B cell (primary cell): Measurements from ENCODE around the gene HMCN1. TPM values are rescaled to one million over a fixed set of nuclear protein-coding genes. Genes with fewer than 3 reads are reported as not detected.

Experiments
- ATAC-seq: fragments of 200-7000 bp; cut with Tn5 transposase; one replicate; pipeline ENCODE4 v1.10.0; 2021; ENCODE audit warnings: low read depth, mild to moderate bottlenecking, moderate number of reproducible peaks, moderate library complexity
- CTCF ChIA-PET: fragments of 350-600 bp; sonication (Branson Sonifier 250); formaldehyde crosslinking; loops from one replicate; lab custom pipeline; 2021; ENCODE audit warnings: antibody characterized with exemption, inconsistent platforms; lab: Charles Lee
- POLR2A ChIA-PET: fragments of 350-600 bp; sonication (Branson Sonifier 250); formaldehyde crosslinking; loops from one replicate; lab custom pipeline; 2021; ENCODE audit warnings: antibody characterized with exemption; lab: Charles Lee
- DNase-seq: peaks from one replicate; pipeline ENCODE4 v3.0.0; 2013
- H2AFZ ChIP-seq: 2 replicates; pipeline ENCODE4 v1.6.1; 2012; ENCODE audit warnings: mild to moderate bottlenecking, low read depth, low read length; ENCODE audit not compliant: insufficient read depth, poor library complexity, severe bottlenecking
- H3K27ac ChIP-seq, 2 donors: 1 replicate in 1 of 2; 2 replicates in 1 of 2; pipeline ENCODE4 v1.5.1; 2012 to 2013; ENCODE audit warnings: low read length in 2 of 2, mild to moderate bottlenecking in 2 of 2, moderate library complexity in 1 of 2
- H3K27me3 ChIP-seq, 4 experiments: fragments of 200-600 bp in 1 of 4; sonication (generic) in 1 of 4; replicated peaks in 1 of 4; 1 replicate in 2 of 4; 2 replicates in 2 of 4; pipeline versions ENCODE4 v1.6.1 to v1.7.0; 2013 to 2016; ENCODE audit warnings: low read length in 3 of 4, mild to moderate bottlenecking in 2 of 4, mixed read lengths in 1 of 4, moderate library complexity in 1 of 4; ENCODE audit not compliant: insufficient read depth in 4 of 4, control insufficient read depth in 3 of 4; ENCODE audit errors: control extremely low read depth in 1 of 4
- H3K36me3 ChIP-seq, 2 experiments: replicated peaks in 1 of 2; 1 replicate in 1 of 2; 2 replicates in 1 of 2; pipeline versions ENCODE4 v1.6.1 to v1.7.1; 2013; ENCODE audit warnings: low read length in 1 of 2; ENCODE audit not compliant: insufficient read depth in 2 of 2, control insufficient read depth in 1 of 2; ENCODE audit errors: control extremely low read depth in 1 of 2, extremely low read depth in 1 of 2
- H3K4me1 ChIP-seq, 2 donors: fragments of 200-600 bp in 1 of 2; sonication (generic) in 1 of 2; 1 replicate in 1 of 2; 2 replicates in 1 of 2; pipeline versions ENCODE4 v1.5.1 to v1.6.1; 2013 to 2017; ENCODE audit warnings: low read length in 2 of 2; ENCODE audit not compliant: control insufficient read depth in 2 of 2, insufficient read depth in 2 of 2
- H3K4me2 ChIP-seq: replicated peaks from 2 replicates; pipeline ENCODE3; 2012; ENCODE audit warnings: mild to moderate bottlenecking, low read depth, low read length; ENCODE audit not compliant: poor library complexity, severe bottlenecking
- H3K4me3 ChIP-seq, 5 experiments: fragments of 200-600 bp in 1 of 5; sonication (generic) in 1 of 5; 1 replicate in 3 of 5; 2 replicates in 2 of 5; pipeline versions ENCODE4 v1.5.1 to v1.7.0; 2011 to 2016; ENCODE audit warnings: low read length in 4 of 5, mild to moderate bottlenecking in 4 of 5, low read depth in 2 of 5, control low read depth in 1 of 5, moderate library complexity in 1 of 5; ENCODE audit not compliant: insufficient read depth in 1 of 5; ENCODE audit errors: control extremely low read depth in 1 of 5, extremely low read depth in 1 of 5
- H3K79me2 ChIP-seq: fragments of 200-600 bp; sonication (generic); one replicate; pipeline ENCODE4 v1.6.0; 2016; ENCODE audit warnings: low read length; ENCODE audit not compliant: control insufficient read depth, insufficient read depth
- H3K9ac ChIP-seq: fragments of 200-600 bp; sonication (generic); 2 replicates; pipeline ENCODE4 v1.6.1; 2017; ENCODE audit warnings: mild to moderate bottlenecking, low read length, moderate library complexity
- H3K9me3 ChIP-seq, 3 donors: one replicate each; pipeline versions ENCODE4 v1.6.1 to v1.7.1; 2013; ENCODE audit warnings: low read length in 2 of 3; ENCODE audit not compliant: control insufficient read depth in 2 of 3, insufficient read depth in 1 of 3; ENCODE audit errors: control extremely low read depth in 1 of 3
- H4K20me1 ChIP-seq: 2 replicates; pipeline ENCODE4 v1.6.0; 2012; ENCODE audit warnings: mild to moderate bottlenecking, low read length; ENCODE audit not compliant: insufficient read depth, control insufficient read depth, poor library complexity, severe bottlenecking
- H3K27ac Mint-ChIP-seq: one replicate; pipeline ENCODE4 v1.8.0; 2021; ENCODE audit warnings: mixed read lengths
- H3K27me3 Mint-ChIP-seq: one replicate; pipeline ENCODE4 v1.8.0; 2021; ENCODE audit warnings: mixed read lengths
- H3K4me1 Mint-ChIP-seq: one replicate; pipeline ENCODE4 v1.8.0; 2021; ENCODE audit warnings: mixed read lengths
- H3K4me3 Mint-ChIP-seq: one replicate; pipeline ENCODE4 v1.8.0; 2021; ENCODE audit warnings: mixed read lengths
- H3K9me3 Mint-ChIP-seq: one replicate; pipeline ENCODE4 v1.8.0; 2022; ENCODE audit warnings: mixed read lengths; ENCODE audit not compliant: insufficient read depth
- EZH2 ChIP-seq: IDR thresholded peaks from 2 replicates; pipeline ENCODE4 v1.6.1; 2012; ENCODE audit warnings: borderline replicate concordance, low read depth, mild to moderate bottlenecking, moderate library complexity, low read length; ENCODE audit not compliant: insufficient read depth, poor library complexity, severe bottlenecking
- WGBS: methylation state at CpG from one replicate; pipeline ENCODE4 v1.1.5; 2013; ENCODE audit warnings: missing lambda C conversion rate; ENCODE audit not compliant: insufficient coverage; 5-methylcytosine and 5-hydroxymethylcytosine counted together
- intact Hi-C: fragments of 100-400 bp; cut with micrococcal nuclease; formaldehyde crosslinking; loops from one replicate; pipeline ENCODE4 v1.10.0; 2022
- polyA plus RNA-seq: library from polyadenylated mRNA; depleted of rRNA; stranded (reverse); fragments of >200 nt; gene quantifications from 2 replicates; pipeline ENCODE4 v1.2.3, GENCODE V29; 2012
- total RNA-seq, 2 donors: library from RNA; stranded (reverse); fragments of 120-200 nt in 1 of 2; gene quantifications; 1 replicate in 1 of 2; 2 replicates in 1 of 2; pipeline versions ENCODE4 v1.2.3 to v1.2.4, GENCODE V29; 2013 to 2022
- TF ChIP-seq, protein P1 (sequence below): fragments of 200-600 bp; IDR thresholded peaks from one replicate; pipeline ENCODE4 v1.8.0; 2022; ENCODE audit warnings: antibody characterized with exemption, mild to moderate bottlenecking

The HMCN1 gene
- total and polyA plus RNA-seq, 2 donors (not counting 1 experiment from before 2014, with no cell fraction given) = not detected

DNA sequence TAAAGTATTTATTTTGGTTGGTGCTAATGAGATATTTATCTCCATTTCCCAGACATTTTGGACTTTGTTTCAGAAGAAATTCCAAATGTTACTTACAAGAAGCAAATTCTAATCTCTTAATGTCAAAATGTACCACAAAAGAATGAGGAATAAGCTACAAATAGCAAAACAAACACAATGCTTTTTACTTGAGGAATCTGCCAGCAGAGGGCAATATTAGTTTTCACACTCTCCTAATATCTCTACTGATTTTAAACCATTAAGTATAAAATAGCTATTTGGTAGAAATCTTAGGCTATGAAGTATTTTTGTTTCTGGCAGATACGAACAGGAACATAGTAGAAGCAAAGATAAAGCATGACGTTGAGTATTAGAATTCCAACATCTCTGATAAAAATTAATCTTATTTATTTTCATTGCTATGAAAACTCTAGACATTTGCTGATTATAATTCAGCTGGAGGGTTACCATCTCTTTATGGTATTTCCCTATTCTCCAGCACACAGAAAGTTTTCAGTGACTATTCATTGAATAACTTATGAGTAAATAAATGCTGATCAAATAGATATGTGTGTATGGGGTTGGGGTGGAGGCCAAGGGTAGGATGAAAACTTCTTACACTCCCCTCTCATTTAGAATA lies 13.4 kb upstream of the HMCN1 start:
- peaks cover 28% of the 10 kb centered on the region for H3K27me3 Mint-ChIP-seq
- Histone ChIP-seq H3K27me3 (peaks cover 0 to 6% (median 0%) of the 10 kb centered on the region in 4 experiments), H3K4me1 (no peaks in the 10 kb centered on the region), H4K20me1 (no peaks in the 10 kb centered on the region), H3K4me3 (no peak overlapping the region), H3K9me3 (no peaks in the 10 kb centered on the region), H3K4me2 (no peak overlapping the region), H3K9ac (no peak overlapping the region), H3K36me3 (no peaks in the 10 kb centered on the region), H3K27ac (no peak overlapping the region), H2AFZ (no peak overlapping the region), H3K79me2 (no peaks in the 10 kb centered on the region)
- no peaks in the 10 kb centered on the region for H3K9me3 Mint-ChIP-seq
- H3K27ac Mint-ChIP-seq = no peak overlapping the region
- no peaks in the 10 kb centered on the region for H3K4me1 Mint-ChIP-seq
- ATAC-seq = no peak
- ChIA-PET POLR2A (no interaction called here), CTCF (interaction anchor here (0.7 to 3.0 kb wide), 9 partner anchors 15 to 914 kb away, joined by 3 to 13 read pairs (median 3); no protein-coding TSS in a partner anchor)
- TF ChIP-seq, protein P1, sequence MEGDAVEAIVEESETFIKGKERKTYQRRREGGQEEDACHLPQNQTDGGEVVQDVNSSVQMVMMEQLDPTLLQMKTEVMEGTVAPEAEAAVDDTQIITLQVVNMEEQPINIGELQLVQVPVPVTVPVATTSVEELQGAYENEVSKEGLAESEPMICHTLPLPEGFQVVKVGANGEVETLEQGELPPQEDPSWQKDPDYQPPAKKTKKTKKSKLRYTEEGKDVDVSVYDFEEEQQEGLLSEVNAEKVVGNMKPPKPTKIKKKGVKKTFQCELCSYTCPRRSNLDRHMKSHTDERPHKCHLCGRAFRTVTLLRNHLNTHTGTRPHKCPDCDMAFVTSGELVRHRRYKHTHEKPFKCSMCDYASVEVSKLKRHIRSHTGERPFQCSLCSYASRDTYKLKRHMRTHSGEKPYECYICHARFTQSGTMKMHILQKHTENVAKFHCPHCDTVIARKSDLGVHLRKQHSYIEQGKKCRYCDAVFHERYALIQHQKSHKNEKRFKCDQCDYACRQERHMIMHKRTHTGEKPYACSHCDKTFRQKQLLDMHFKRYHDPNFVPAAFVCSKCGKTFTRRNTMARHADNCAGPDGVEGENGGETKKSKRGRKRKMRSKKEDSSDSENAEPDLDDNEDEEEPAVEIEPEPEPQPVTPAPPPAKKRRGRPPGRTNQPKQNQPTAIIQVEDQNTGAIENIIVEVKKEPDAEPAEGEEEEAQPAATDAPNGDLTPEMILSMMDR = peak; percentile 46
- TF ChIP-seq EZH2 = no peak
- intact Hi-C loops = no loop called here
- H3K4me3 Mint-ChIP-seq = no peak overlapping the region
- peak; percentile 19 for DNase-seq
- WGBS = no CpG with 5 or more reads among the region's 2 CpGs

DNA sequence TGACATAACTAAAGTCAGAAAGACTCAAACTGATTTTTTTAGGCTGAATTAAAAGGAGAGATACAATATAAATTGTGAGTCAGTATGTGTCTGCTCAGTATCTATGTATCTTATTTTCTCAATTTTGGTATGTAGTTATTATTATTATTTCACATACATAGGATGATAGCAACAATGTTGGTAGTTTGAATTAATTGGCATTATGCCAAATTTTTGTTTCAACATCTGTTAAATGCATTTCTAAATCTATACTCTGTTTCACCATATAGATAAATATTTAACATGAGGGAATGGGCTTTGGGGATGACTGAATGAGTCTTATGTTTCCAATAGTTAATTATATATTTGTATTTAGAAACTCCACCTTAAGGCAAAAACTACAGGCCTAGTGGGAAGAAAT lies 12.6 kb upstream of the HMCN1 start:
- Histone ChIP-seq H3K27me3 (peaks cover 0 to 5% (median 0%) of the 10 kb centered on the region in 4 experiments), H3K27ac (no peak overlapping the region), H3K36me3 (no peaks in the 10 kb centered on the region), H4K20me1 (no peaks in the 10 kb centered on the region), H3K9ac (no peak overlapping the region), H3K4me2 (no peak overlapping the region), H3K4me1 (no peaks in the 10 kb centered on the region), H3K4me3 (no peak overlapping the region), H3K79me2 (no peaks in the 10 kb centered on the region), H2AFZ (no peak overlapping the region), H3K9me3 (no peaks in the 10 kb centered on the region)
- Mint-ChIP-seq H3K4me1 (no peaks in the 10 kb centered on the region), H3K27me3 (peaks cover 25% of the 10 kb centered on the region), H3K9me3 (no peaks in the 10 kb centered on the region), H3K27ac (no peak overlapping the region), H3K4me3 (no peak overlapping the region)
- intact Hi-C loops = no loop called here
- CTCF ChIA-PET = interaction anchor here (1.6 to 3.0 kb wide), 2 partner anchors 40 to 490 kb away, joined by 3 to 13 read pairs; no protein-coding TSS in a partner anchor
- no peak for DNase-seq
- no peak for ATAC-seq
- no peak for TF ChIP-seq EZH2
- POLR2A ChIA-PET = no interaction called here
